H7 (cell line): ENCODE data around the gene MBD3. TPM values are rescaled to one million over a fixed set of nuclear protein-coding genes. Genes with fewer than 3 reads are reported as not detected.
"Not testable (repeated sequence)": the region's sequence is repeated elsewhere in the genome, so short reads cannot be mapped to it uniquely, and the experiment has no call there.

Experiments
- DNase-seq: peaks from one replicate; pipeline ENCODE4 v3.0.0; 2012
- H3K27me3 ChIP-seq: 2 replicates; pipeline ENCODE4 v1.6.0; 2011; ENCODE audit warnings: mild to moderate bottlenecking, low read length; ENCODE audit not compliant: control insufficient read depth, insufficient read depth
- H3K36me3 ChIP-seq: replicated peaks from 2 replicates; pipeline ENCODE4 v1.5.1; 2011; ENCODE audit warnings: low read length; ENCODE audit not compliant: control insufficient read depth, insufficient read depth
- H3K4me3 ChIP-seq: 2 replicates; pipeline ENCODE4 v1.5.1; 2011; ENCODE audit warnings: low read depth, mild to moderate bottlenecking, control low read depth, low read length, moderate library complexity; ENCODE audit not compliant: insufficient read depth
- total RNA-seq: library from RNA; depleted of rRNA; stranded (reverse); fragments of >200 nt; shearing (Covaris generic); gene quantifications from 2 replicates; pipeline ENCODE4 v1.2.3, GENCODE V29; 2014; rRNA removed

Gene MBD3
- 105 and 114 TPM in 2 replicates for total RNA-seq

- no peaks in the 10 kb centered on the region for H3K27me3 ChIP-seq
- peak within 1 kb of the TSS; percentile 96 for H3K4me3 ChIP-seq
- peaks cover 11% of the 10 kb centered on the region for H3K36me3 ChIP-seq
- DNase-seq: peak; percentile 100
Measured at GRCh38 chr19:1592755-1593500, at the start of gene MBD3. TSS of gene MBD3 (minus strand) at chr19:1592865. CDS start at chr19:1592631, 234 bp downstream.

GRCh38 chr19:1640893-1641448 is 48.3 kb upstream of the MBD3 start:
- peaks cover 23% of the 10 kb centered on the region for H3K36me3 ChIP-seq
- not testable (repeated sequence) for DNase-seq, H3K27me3 ChIP-seq, H3K4me3 ChIP-seq

GRCh38 chr19:1636325-1637236 is 43.9 kb upstream of the MBD3 start:
- Histone ChIP-seq H3K4me3 (no peak overlapping the region), H3K36me3 (peaks cover 20% of the 10 kb centered on the region), H3K27me3 (no peaks in the 10 kb centered on the region)
- no peak for DNase-seq

GRCh38 chr19:1634938-1635243 is 42.2 kb upstream of the MBD3 start:
- Histone ChIP-seq H3K27me3 (no peaks in the 10 kb centered on the region), H3K4me3 (no peak overlapping the region), H3K36me3 (peaks cover 17% of the 10 kb centered on the region)
- DNase-seq: no peak

GRCh38 chr19:1634242-1634937 is 41.7 kb upstream of the MBD3 start:
- Histone ChIP-seq H3K36me3 (peaks cover 17% of the 10 kb centered on the region), H3K4me3 (no peak overlapping the region), H3K27me3 (no peaks in the 10 kb centered on the region)
- DNase-seq: no peak

GRCh38 chr19:1633269-1633826 is 40.7 kb upstream of the MBD3 start:
- Histone ChIP-seq H3K4me3 (no peak overlapping the region), H3K36me3 (peaks cover 16% of the 10 kb centered on the region), H3K27me3 (no peaks in the 10 kb centered on the region)
- no peak for DNase-seq

- peaks cover 12% of the 10 kb centered on the region for H3K36me3 ChIP-seq
- H3K4me3 ChIP-seq: no peak overlapping the region
- H3K27me3 ChIP-seq: no peaks in the 10 kb centered on the region
- DNase-seq: no peak
Measured at GRCh38 chr19:1632462-1633268, 40.0 kb upstream of the MBD3 start.

GRCh38 chr19:1631557-1632100 is 39.0 kb upstream of the MBD3 start:
- Histone ChIP-seq H3K27me3 (no peaks in the 10 kb centered on the region), H3K4me3 (no peak overlapping the region), H3K36me3 (peaks cover 12% of the 10 kb centered on the region)
- DNase-seq: no peak

- Histone ChIP-seq H3K36me3 (peaks cover 12% of the 10 kb centered on the region), H3K27me3 (no peaks in the 10 kb centered on the region), H3K4me3 (no peak overlapping the region)
- DNase-seq: no peak
Measured at GRCh38 chr19:1630811-1631210, 38.1 kb upstream of the MBD3 start.

GRCh38 chr19:1630012-1630411 is 37.3 kb upstream of the MBD3 start:
- no peaks in the 10 kb centered on the region for H3K27me3 ChIP-seq
- H3K4me3 ChIP-seq: no peak overlapping the region
- DNase-seq: no peak
- peaks cover 11% of the 10 kb centered on the region for H3K36me3 ChIP-seq

- H3K27me3 ChIP-seq: no peaks in the 10 kb centered on the region
- no peak overlapping the region for H3K4me3 ChIP-seq
- peaks cover 6% of the 10 kb centered on the region for H3K36me3 ChIP-seq
- DNase-seq: no peak
Measured at GRCh38 chr19:1629256-1629808, 36.7 kb upstream of the MBD3 start.

GRCh38 chr19:1627194-1627593 is 34.5 kb upstream of the MBD3 start:
- DNase-seq: no peak
- H3K36me3 ChIP-seq: peaks cover 14% of the 10 kb centered on the region
- H3K4me3 ChIP-seq: no peak overlapping the region
- H3K27me3 ChIP-seq: no peaks in the 10 kb centered on the region

- Histone ChIP-seq H3K36me3 (peaks cover 9% of the 10 kb centered on the region), H3K27me3 (no peaks in the 10 kb centered on the region), H3K4me3 (no peak overlapping the region)
- no peak for DNase-seq
Measured at GRCh38 chr19:1626417-1627010, 33.8 kb upstream of the MBD3 start.
